HG02798 (cell line): ENCODE data around the gene SYCP3.
"Not testable (repeated sequence)": the region's sequence is repeated elsewhere in the genome, so short reads cannot be mapped to it uniquely, and the experiment has no call there.

Experiments
- ATAC-seq: cut with Tn5 transposase; IDR thresholded peaks from one replicate; pipeline ENCODE4 v1.9.1; 2021; ENCODE audit warnings: mild to moderate bottlenecking; ENCODE audit not compliant: unreplicated experiment, poor library complexity

The SYCP3 gene

DNA sequence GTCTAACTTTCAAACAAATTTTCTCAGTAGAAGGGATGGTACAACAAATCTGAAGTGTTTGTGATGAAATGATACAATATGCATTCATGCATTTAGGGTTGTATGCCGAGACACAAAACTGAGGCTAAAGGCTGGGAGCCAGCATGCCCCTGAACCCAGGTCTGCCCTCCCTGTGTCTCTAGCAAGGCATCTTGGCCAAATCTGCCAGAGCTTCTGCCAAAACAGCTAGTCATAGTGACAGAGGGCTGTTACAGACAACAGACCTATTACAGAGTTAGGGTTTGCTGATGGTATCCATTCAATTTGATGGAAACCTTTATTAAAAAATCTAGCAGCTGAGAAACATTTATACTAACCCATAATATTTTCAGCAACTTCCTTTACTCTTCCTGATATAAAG is 53.1 kb downstream of the SYCP3 start:
- no peak for ATAC-seq

GRCh38 chr12:101685092-101685491 is 54.2 kb downstream of the SYCP3 start:
- no peak for ATAC-seq

DNA sequence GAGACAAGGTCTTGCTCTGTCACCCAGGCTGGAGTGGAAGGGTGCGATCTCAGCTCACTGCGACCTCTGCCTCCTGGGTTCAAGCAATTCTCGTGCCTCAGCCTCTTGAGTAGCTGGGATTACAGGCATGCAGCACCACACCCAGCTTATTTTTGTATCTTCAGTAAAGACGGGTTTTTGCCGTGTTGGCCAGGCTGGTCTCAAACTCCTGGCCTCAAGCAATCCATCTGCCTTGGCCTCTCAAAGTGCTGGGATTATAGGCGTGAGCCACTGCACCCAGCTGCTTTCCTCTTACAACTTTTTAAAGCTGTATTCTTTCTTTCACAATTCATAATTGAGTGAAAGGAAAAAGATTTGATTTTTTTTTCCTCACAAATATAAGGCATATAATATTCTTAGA is 57.6 kb downstream of the SYCP3 start:
- ATAC-seq = not testable (repeated sequence)

DNA sequence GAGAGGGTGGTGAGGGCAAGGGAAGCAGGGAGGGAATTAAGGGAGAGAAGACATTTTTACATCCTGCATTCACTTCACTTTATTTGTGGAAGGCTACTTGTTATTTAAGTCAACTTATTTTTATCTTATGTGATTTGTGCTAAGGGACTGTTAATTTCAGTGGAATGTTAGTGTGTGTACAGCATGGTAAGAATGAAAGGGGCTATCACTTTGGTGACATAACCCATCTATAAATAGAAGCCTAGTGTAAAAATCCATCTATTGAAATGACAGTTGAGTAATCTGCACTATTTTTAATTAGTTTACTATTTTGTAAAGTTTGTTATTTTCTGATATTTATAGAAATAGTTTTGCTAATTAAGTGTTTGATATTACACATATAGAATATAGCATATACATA is 58.6 kb downstream of the SYCP3 start:
- ATAC-seq = no peak

- ATAC-seq = no peak
These were observed 59.0 kb downstream of the SYCP3 start for GRCh38 chr12:101680240-101680639.
